ENCODE measurements around the gene CFHR1. TPM values are rescaled to one million over a fixed set of nuclear protein-coding genes. Genes with fewer than 3 reads are reported as not detected.

Gene CFHR1
- polyA plus RNA-seq, 1 donor from 2014 or later, result not detected

GRCh38 chr1:196875935-196876334 lies 56.4 kb downstream of the CFHR1 start:
- no peaks in the 10 kb centered on the region for H3K9me2 ChIP-seq (ENCODE audit: insufficient read depth, low read length)
- H3K36me3 ChIP-seq (ENCODE audit: insufficient read depth, low read length), result no peaks in the 10 kb centered on the region
- no peak overlapping the region for H3K9ac ChIP-seq (ENCODE audit: low read length)
- H3K27me3 ChIP-seq (ENCODE audit: insufficient read depth, low read depth, low read length), result peaks cover 10% of the 10 kb centered on the region
- H3K27ac ChIP-seq (ENCODE audit: low read length), result no peak overlapping the region
- H3K4me2 ChIP-seq (ENCODE audit: low read length), result no peak overlapping the region
- H2AFZ ChIP-seq (ENCODE audit: low read depth, low read length), result no peak overlapping the region
- no peaks in the 10 kb centered on the region for H3F3A ChIP-seq (ENCODE audit: insufficient read depth, low read length, poor library complexity, severe bottlenecking)
- no peak overlapping the region for H3K4me3 ChIP-seq (ENCODE audit: low read length)
- TF ChIP-seq MXI1 (conservative IDR thresholded peaks at IDR 0.05; ENCODE audit: poor library complexity, severe bottlenecking), result no peak
- TF ChIP-seq POLR2AphosphoS5 (IDR thresholded peaks at IDR 0.05), result no peak
- TF ChIP-seq EZH2 (IDR thresholded peaks at IDR 0.05; ENCODE audit: borderline replicate concordance, insufficient read depth, low read length, poor library complexity, severe bottlenecking), result no peak
- TF ChIP-seq RAD21 (conservative IDR thresholded peaks at IDR 0.05), result no peak
- TF ChIP-seq TAF1 (IDR thresholded peaks at IDR 0.05; ENCODE audit: low read depth), result no peak
- TF ChIP-seq EP300 (conservative IDR thresholded peaks at IDR 0.05; ENCODE audit: poor library complexity, severe bottlenecking), result no peak
- TF ChIP-seq REST (IDR thresholded peaks at IDR 0.05; ENCODE audit: borderline replicate concordance), result no peak
- no peak for TF ChIP-seq SMC3 (conservative IDR thresholded peaks at IDR 0.05; ENCODE audit: poor library complexity)
- no peak for TF ChIP-seq CTCF (IDR thresholded peaks at IDR 0.05; ENCODE audit: poor library complexity, severe bottlenecking)
- no peaks in the 10 kb centered on the region for H3K9me3 ChIP-seq (ENCODE audit: low read length)
- H3K79me2 ChIP-seq (replicated peaks; ENCODE audit: insufficient read depth, low read length), result no peaks in the 10 kb centered on the region
- H4K20me1 ChIP-seq (ENCODE audit: insufficient read depth), result no peaks in the 10 kb centered on the region

GRCh38 chr1:196877964-196878363 lies 58.4 kb downstream of the CFHR1 start:
- H2AFZ ChIP-seq (ENCODE audit: low read depth, low read length), result no peak overlapping the region
- no peaks in the 10 kb centered on the region for H3K79me2 ChIP-seq (replicated peaks; ENCODE audit: insufficient read depth, low read length)
- no peaks in the 10 kb centered on the region for H3K9me2 ChIP-seq (ENCODE audit: insufficient read depth, low read length)
- H3K9ac ChIP-seq (ENCODE audit: low read length), result peak overlapping the region; percentile 27
- no peaks in the 10 kb centered on the region for H3K9me3 ChIP-seq (ENCODE audit: low read length)
- H4K20me1 ChIP-seq (ENCODE audit: insufficient read depth), result no peaks in the 10 kb centered on the region
- H3K4me2 ChIP-seq (ENCODE audit: low read length), result no peak overlapping the region
- H3K4me3 ChIP-seq (ENCODE audit: low read length), result peak overlapping the region; percentile 66
- no peaks in the 10 kb centered on the region for H3F3A ChIP-seq (ENCODE audit: insufficient read depth, low read length, poor library complexity, severe bottlenecking)
- TF ChIP-seq SMC3 (conservative IDR thresholded peaks at IDR 0.05; ENCODE audit: poor library complexity) (no peak), CTCF (IDR thresholded peaks at IDR 0.05; ENCODE audit: poor library complexity, severe bottlenecking) (peak; percentile 24)
- no peak overlapping the region for H3K27ac ChIP-seq (ENCODE audit: low read length)
- H3K36me3 ChIP-seq (ENCODE audit: insufficient read depth, low read length), result no peaks in the 10 kb centered on the region
- peaks cover 10% of the 10 kb centered on the region for H3K27me3 ChIP-seq (ENCODE audit: insufficient read depth, low read depth, low read length)

Other genes with a start within 250 kb of the CFHR1 start
- 19.5 and 21.4 TPM in 2 replicates for gene KCNT2, start 211.3 kb upstream of the CFHR1 start, polyA plus RNA-seq
- not detected in 2 replicates for gene CFH, start 167.7 kb upstream of the CFHR1 start, polyA plus RNA-seq
- gene CFHR3, start 44.9 kb upstream of the CFHR1 start, polyA plus RNA-seq, result not detected in 2 replicates
- not detected in 2 replicates for gene CFHR4, start 68.3 kb downstream of the CFHR1 start, polyA plus RNA-seq
- gene CFHR2, start 124.0 kb downstream of the CFHR1 start, polyA plus RNA-seq, result not detected in 2 replicates
- not detected in 2 replicates for gene CFHR5, start 157.8 kb downstream of the CFHR1 start, polyA plus RNA-seq
- not detected in 2 replicates for gene F13B, start 247.5 kb downstream of the CFHR1 start, polyA plus RNA-seq

Measured in neural cell (in vitro differentiated cells).